Activated CD4-positive, alpha-beta T cell treated with anti-CD3 and anti-CD28 coated beads for 36 hours (primary cell): ENCODE data around the gene INVS. TPM values are rescaled to one million over a fixed set of nuclear protein-coding genes. Genes with fewer than 3 reads are reported as not detected.
"Not testable (repeated sequence)": the region's sequence is repeated elsewhere in the genome, so short reads cannot be mapped to it uniquely, and the experiment has no call there.

Experiments used
- ATAC-seq: fragments of 200-7000 bp; cut with Tn5 transposase; one replicate; pipeline ENCODE4 v1.10.0; 2021; ENCODE audit warnings: mild to moderate bottlenecking, moderate library complexity
- CTCF ChIA-PET: fragments of 350-600 bp; sonication (Branson Sonifier 250); formaldehyde crosslinking; loops from one replicate; lab custom pipeline; 2021; ENCODE audit warnings: antibody characterized with exemption; lab: Charles Lee
- POLR2A ChIA-PET: fragments of 350-600 bp; sonication (Branson Sonifier 250); formaldehyde crosslinking; loops from one replicate; lab custom pipeline; 2021; ENCODE audit warnings: antibody characterized with exemption, inconsistent platforms; lab: Charles Lee
- DNase-seq: peaks from one replicate; pipeline ENCODE4 v3.0.0-alpha.2; 2020
- H3K27ac Mint-ChIP-seq: one replicate; pipeline ENCODE4 v1.8.0; 2021; ENCODE audit warnings: mixed read lengths
- H3K27me3 Mint-ChIP-seq: one replicate; pipeline ENCODE4 v1.8.0; 2021; ENCODE audit warnings: mixed read lengths
- H3K36me3 Mint-ChIP-seq: one replicate; pipeline ENCODE4 v1.8.0; 2021; ENCODE audit warnings: low read depth, mixed read lengths
- H3K4me1 Mint-ChIP-seq: one replicate; pipeline ENCODE4 v1.8.0; 2021; ENCODE audit warnings: mixed read lengths
- H3K4me3 Mint-ChIP-seq: one replicate; pipeline ENCODE4 v1.8.0; 2021; ENCODE audit warnings: mild to moderate bottlenecking, moderate library complexity, mixed read lengths
- H3K9me3 Mint-ChIP-seq: one replicate; pipeline ENCODE4 v1.8.0; 2021; ENCODE audit warnings: low read depth, mixed read lengths
- intact Hi-C, 2 experiments: fragments of 100-400 bp; cut with DNase I in 1 of 2; cut with micrococcal nuclease in 1 of 2; formaldehyde crosslinking; loops; one replicate each; pipeline versions ENCODE4 v1.14.2 to v1.15.1; 2022 to 2024; cut with DNase I, micrococcal nuclease
- total RNA-seq, 2 experiments: library from RNA; stranded (reverse); gene quantifications; one replicate each; pipeline ENCODE4 v1.2.3, GENCODE V29; 2021

The INVS gene
- total RNA-seq, 2 experiments from 2014 or later: 14.1 to 19.3 TPM

DNA sequence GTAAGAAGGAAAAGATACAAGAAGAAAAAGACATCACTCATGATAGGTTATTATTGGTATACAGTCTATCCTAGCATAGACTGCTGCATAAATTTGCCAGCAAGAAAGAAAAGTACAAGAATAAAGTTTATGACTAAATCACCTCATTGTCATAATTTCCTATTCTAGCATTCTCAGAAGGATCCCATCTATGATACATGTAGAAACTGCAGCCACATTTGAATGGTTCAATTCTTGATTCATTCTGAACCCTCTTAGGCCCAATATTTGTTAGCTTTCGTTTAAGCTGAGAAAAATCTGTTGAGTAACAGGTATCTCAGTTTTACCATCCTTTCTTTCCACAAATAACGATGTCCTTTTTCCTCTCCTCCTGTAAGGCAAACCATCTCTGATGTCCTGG lies 21.2 kb downstream of the INVS start:
- H3K9me3 Mint-ChIP-seq: no peaks in the 10 kb centered on the region
- DNase-seq (no peak), ATAC-seq (peak; percentile 90)
- POLR2A ChIA-PET: interaction anchor here (1.3 kb wide), 1 partner anchor 36 kb away, joined by 4 read pairs; no protein-coding TSS in a partner anchor
- CTCF ChIA-PET: interaction anchor here (0.6 to 0.7 kb wide), 2 partner anchors 34 to 651 kb away, joined by 3 to 4 read pairs; no protein-coding TSS in a partner anchor
- peaks cover 19% of the 10 kb centered on the region for H3K36me3 Mint-ChIP-seq
- no peak overlapping the region for H3K4me3 Mint-ChIP-seq
- intact Hi-C loops: loop anchor here in 1 of 2 experiments (1.0 kb wide), 2 partner anchors 14 to 32 kb away; no protein-coding TSS in a partner anchor
- no peaks in the 10 kb centered on the region for H3K27me3 Mint-ChIP-seq
- H3K27ac Mint-ChIP-seq: peak overlapping the region; percentile 8
- peaks cover 17% of the 10 kb centered on the region for H3K4me1 Mint-ChIP-seq

DNA sequence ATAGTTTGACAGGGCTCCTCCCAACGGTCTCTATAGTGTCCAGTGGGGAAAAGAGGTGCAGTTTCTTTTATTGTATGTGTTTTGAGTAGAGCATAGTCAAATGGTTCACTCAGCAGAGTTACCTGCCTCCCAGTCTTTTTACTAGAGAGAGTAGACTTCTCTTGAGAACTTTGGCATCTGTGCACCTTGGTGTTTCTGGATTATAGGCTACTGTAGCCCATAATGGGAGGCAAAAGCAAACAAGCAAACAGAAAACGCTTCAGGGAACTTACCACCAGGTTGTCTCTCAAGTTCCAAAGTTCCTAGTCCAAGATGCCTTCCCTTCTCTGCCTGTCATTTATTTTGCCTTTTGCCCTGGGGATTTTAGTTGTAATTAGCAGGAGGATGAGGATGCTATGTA lies 26.2 kb downstream of the INVS start:
- ATAC-seq (no peak), DNase-seq (no peak)
- ChIA-PET POLR2A (no interaction called here), CTCF (no interaction called here)
- Mint-ChIP-seq H3K9me3 (no peaks in the 10 kb centered on the region), H3K36me3 (peaks cover 19% of the 10 kb centered on the region), H3K27me3 (no peaks in the 10 kb centered on the region), H3K4me3 (no peak overlapping the region), H3K27ac (no peak overlapping the region), H3K4me1 (peaks cover 11% of the 10 kb centered on the region)
- intact Hi-C loops: no loop called here

DNA sequence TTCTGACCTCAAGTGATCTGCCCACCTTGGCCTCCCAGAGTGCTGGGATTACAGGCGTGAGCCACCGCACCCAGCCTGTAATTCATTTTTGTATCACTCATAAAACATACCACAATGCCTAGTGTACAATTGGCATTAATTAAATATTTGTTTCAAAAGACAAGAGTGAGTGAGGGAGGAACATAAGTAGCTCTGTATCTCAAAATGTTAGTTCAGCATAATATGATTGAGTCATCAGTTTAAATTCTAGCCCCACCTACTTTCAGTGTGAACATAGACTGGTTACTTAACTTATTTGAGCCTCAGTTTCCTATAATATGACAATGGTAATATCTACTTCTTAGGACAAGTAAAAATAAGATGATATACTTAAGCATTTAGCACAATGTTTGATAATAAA lies 26.9 kb downstream of the INVS start:
- CTCF ChIA-PET: no interaction called here
- no peak for DNase-seq
- no peak for ATAC-seq
- no peaks in the 10 kb centered on the region for H3K9me3 Mint-ChIP-seq
- no peak overlapping the region for H3K4me3 Mint-ChIP-seq
- no peak overlapping the region for H3K27ac Mint-ChIP-seq
- H3K27me3 Mint-ChIP-seq: no peaks in the 10 kb centered on the region
- intact Hi-C loops: no loop called here
- peaks cover 16% of the 10 kb centered on the region for H3K36me3 Mint-ChIP-seq
- peaks cover 4% of the 10 kb centered on the region for H3K4me1 Mint-ChIP-seq
- POLR2A ChIA-PET: no interaction called here

DNA sequence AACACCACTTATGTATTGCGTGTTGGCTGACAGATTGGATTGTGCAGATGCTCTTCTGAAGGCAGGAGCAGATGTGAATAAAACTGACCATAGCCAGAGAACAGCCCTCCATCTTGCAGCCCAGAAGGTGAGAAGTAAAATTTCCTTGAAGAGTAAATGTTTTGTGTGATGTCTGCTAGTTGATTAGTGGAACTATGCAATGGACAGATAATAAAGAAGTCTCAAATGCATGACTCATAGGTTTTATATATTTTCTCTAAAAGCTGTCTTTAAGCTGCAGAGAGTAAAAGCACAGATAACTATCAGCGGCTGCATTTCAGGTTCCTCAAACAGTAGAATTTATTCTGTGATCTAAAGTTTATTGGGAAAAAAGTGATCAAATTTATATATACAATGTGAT lies 27.4 kb downstream of the INVS start:
- intact Hi-C loops: no loop called here
- ATAC-seq: no peak
- ChIA-PET POLR2A (no interaction called here), CTCF (no interaction called here)
- peaks cover 2% of the 10 kb centered on the region for H3K4me1 Mint-ChIP-seq
- no peak overlapping the region for H3K4me3 Mint-ChIP-seq
- no peak for DNase-seq
- H3K36me3 Mint-ChIP-seq: peaks cover 16% of the 10 kb centered on the region
- H3K27me3 Mint-ChIP-seq: no peaks in the 10 kb centered on the region
- no peaks in the 10 kb centered on the region for H3K9me3 Mint-ChIP-seq
- H3K27ac Mint-ChIP-seq: no peak overlapping the region

DNA sequence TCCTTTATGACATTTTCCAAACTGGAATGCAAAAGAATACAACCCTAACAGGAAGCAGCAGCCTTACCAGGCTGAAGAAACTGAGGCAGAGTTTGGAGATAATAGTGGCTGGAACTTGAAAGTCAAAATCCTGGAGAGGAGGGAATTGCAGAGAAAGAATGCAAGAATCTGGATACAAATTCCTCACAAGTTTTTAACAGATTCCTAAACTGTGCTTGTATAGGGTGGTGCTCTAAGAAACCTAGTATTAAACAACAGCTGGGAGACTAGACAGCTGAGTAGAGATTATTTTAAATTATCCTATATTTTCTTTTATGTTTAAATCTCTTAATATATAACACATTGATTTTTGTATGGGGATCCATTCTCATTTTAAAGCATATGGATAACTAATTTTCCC lies 30.7 kb downstream of the INVS start:
- Mint-ChIP-seq H3K27me3 (no peaks in the 10 kb centered on the region), H3K4me1 (peaks cover 3% of the 10 kb centered on the region), H3K9me3 (no peaks in the 10 kb centered on the region), H3K4me3 (no peak overlapping the region), H3K27ac (no peak overlapping the region), H3K36me3 (peaks cover 21% of the 10 kb centered on the region)
- intact Hi-C loops: no loop called here
- ChIA-PET POLR2A (no interaction called here), CTCF (no interaction called here)
- ATAC-seq (no peak), DNase-seq (no peak)

DNA sequence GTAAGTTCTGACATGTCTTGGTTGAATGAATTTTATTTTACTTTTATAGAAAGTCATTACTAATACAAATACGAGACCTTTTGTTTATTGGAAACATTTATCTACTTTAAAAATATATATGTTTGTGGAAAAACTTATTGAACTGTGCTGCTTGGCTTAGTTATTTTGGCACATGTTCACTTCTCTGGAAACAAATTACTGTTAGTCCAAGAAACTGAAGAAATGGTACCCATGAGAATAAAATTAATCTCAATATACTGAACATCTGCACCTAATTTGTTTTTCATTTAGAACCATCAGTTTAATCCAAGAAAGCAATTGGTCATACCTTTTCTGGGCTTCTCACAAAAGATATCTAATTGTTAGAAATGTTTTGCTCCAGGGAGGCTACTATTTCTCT lies 32.2 kb downstream of the INVS start:
- H3K27ac Mint-ChIP-seq: no peak overlapping the region
- no peak overlapping the region for H3K4me3 Mint-ChIP-seq
- H3K9me3 Mint-ChIP-seq: no peaks in the 10 kb centered on the region
- H3K4me1 Mint-ChIP-seq: peaks cover 3% of the 10 kb centered on the region
- ATAC-seq (no peak), DNase-seq (no peak)
- intact Hi-C loops: no loop called here
- ChIA-PET POLR2A (no interaction called here), CTCF (no interaction called here)
- peaks cover 18% of the 10 kb centered on the region for H3K36me3 Mint-ChIP-seq
- H3K27me3 Mint-ChIP-seq: no peaks in the 10 kb centered on the region

DNA sequence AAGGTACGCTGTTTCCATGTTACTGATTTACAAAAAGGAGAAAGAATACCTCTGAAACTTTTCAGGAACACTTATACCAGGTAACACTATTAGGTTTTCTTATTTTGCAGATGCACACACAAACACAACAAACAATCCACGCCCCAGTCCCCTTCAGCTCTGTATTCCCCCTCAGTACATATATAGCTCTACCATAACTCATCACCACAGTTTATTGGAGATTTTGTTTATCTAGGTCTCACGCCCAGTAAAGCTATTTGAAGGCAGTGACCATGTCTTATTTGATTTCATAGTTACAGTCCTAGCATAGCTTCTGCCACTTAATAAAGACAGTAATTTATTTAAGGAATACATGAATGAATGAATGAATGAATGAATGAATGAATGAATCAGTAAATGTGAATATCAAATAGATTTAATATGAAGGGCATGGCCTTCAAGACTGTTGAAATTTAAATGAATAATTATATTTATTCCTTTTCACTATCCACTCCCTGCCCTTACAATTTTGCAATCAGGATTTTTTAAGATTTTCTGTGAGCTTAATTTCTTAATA lies 32.9 kb downstream of the INVS start:
- ATAC-seq: no peak
- CTCF ChIA-PET: no interaction called here

DNA sequence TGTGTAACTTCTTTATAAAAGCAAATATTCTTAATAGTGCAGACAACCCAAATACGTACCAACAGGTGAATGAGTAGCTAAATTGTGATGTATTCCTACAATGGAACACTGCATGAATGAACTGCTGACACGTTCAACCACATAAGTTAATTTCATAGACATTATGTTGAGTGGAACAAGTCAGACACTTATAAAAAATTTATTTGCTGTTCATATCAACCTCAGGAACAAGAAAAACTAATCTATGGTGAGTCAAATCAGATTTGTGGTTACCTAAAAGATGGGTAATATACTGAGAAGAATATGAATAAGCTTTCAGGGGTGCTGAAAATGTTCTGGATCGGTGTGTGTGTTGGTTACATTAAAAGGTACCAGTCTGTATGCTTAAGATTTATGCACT lies 35.7 kb downstream of the INVS start:
- H3K4me3 Mint-ChIP-seq: no peak overlapping the region
- H3K27me3 Mint-ChIP-seq: no peaks in the 10 kb centered on the region
- peaks cover 9% of the 10 kb centered on the region for H3K36me3 Mint-ChIP-seq
- CTCF ChIA-PET: interaction anchor here (0.6 kb wide), 1 partner anchor 194 kb away, joined by 3 read pairs; no protein-coding TSS in a partner anchor
- H3K9me3 Mint-ChIP-seq: no peaks in the 10 kb centered on the region
- no peak overlapping the region for H3K27ac Mint-ChIP-seq
- POLR2A ChIA-PET: interaction anchor here (0.6 kb wide), 1 partner anchor 273 kb away, joined by 3 read pairs; no protein-coding TSS in a partner anchor
- intact Hi-C loops: no loop called here
- DNase-seq (no peak), ATAC-seq (peak; percentile 77)
- peaks cover 3% of the 10 kb centered on the region for H3K4me1 Mint-ChIP-seq

More for the DNA sequence above, 32.9 kb downstream of the INVS start:
- no peak for DNase-seq
- Mint-ChIP-seq H3K27ac (no peak overlapping the region), H3K36me3 (peaks cover 14% of the 10 kb centered on the region), H3K27me3 (no peaks in the 10 kb centered on the region), H3K9me3 (no peaks in the 10 kb centered on the region), H3K4me3 (no peak overlapping the region), H3K4me1 (peaks cover 3% of the 10 kb centered on the region)
- intact Hi-C loops: no loop called here
- POLR2A ChIA-PET: no interaction called here

DNA sequence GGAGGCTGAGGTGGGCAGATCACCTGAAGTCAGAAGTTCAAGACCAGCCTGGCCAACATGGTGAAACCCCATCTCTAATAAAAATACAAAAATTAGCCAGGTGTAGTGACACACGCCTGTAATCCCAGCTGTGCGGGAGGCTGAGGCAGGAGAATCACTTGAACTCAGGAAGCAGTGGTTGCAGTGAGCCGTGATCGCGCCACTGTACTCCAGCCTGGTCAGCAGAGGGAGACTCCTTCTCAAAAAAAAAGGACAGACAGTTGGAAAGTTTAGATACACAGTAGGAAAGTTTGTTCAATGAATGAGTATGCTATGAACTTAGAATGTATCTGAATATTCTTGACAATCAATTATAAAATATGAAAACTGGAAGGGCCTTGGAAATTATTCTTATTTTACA lies 37.8 kb downstream of the INVS start:
- H3K4me1 Mint-ChIP-seq, H3K36me3 Mint-ChIP-seq, ATAC-seq, H3K27ac Mint-ChIP-seq, CTCF ChIA-PET, POLR2A ChIA-PET, H3K4me3 Mint-ChIP-seq, H3K9me3 Mint-ChIP-seq, intact Hi-C loops, DNase-seq, H3K27me3 Mint-ChIP-seq: not testable (repeated sequence)

DNA sequence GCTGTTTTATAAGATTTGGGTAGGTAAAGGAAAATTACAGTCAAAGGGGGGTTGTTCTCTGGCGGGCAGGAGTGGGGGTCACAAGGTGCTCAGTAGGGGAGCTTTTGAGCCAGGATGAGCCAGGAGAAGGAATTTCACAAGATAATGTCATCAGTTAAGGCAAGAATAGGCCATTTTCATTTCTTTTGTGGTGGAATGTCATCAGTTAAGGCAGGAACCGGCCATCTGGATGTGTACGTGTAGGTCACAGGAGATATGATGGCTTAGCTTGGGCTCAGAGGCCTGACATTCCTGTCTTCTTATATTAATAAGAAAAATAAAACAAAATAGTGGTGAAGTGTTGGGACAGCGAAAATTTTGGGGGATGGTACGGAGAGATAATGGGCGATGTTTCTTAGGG lies 41.3 kb downstream of the INVS start:
- H3K4me3 Mint-ChIP-seq, CTCF ChIA-PET, H3K36me3 Mint-ChIP-seq, DNase-seq, H3K27ac Mint-ChIP-seq, ATAC-seq, H3K4me1 Mint-ChIP-seq, H3K9me3 Mint-ChIP-seq, H3K27me3 Mint-ChIP-seq, intact Hi-C loops, POLR2A ChIA-PET: not testable (repeated sequence)

DNA sequence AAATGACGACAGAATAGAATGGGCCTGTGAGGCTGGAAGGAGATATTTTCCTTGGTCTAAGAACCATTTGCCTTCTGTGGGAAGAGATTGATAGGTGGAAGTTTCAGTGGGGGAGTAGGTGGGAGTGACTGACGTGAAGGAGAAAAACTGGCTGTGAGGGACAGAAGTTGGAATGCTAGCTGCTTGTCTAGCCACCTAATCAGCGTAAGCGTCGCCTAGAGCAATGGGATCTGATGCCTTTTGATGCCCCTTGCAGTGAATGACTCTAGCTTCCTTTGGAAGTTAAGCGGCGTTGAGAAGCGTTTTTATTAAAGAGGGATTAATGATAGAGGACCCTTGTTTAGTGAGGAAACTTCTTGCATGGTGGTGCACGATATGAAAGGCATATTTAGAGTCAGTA lies 42.8 kb downstream of the INVS start:
- H3K27me3 Mint-ChIP-seq, intact Hi-C loops, H3K4me1 Mint-ChIP-seq, DNase-seq, POLR2A ChIA-PET, ATAC-seq, H3K27ac Mint-ChIP-seq, H3K36me3 Mint-ChIP-seq, H3K4me3 Mint-ChIP-seq, H3K9me3 Mint-ChIP-seq, CTCF ChIA-PET: not testable (repeated sequence)

DNA sequence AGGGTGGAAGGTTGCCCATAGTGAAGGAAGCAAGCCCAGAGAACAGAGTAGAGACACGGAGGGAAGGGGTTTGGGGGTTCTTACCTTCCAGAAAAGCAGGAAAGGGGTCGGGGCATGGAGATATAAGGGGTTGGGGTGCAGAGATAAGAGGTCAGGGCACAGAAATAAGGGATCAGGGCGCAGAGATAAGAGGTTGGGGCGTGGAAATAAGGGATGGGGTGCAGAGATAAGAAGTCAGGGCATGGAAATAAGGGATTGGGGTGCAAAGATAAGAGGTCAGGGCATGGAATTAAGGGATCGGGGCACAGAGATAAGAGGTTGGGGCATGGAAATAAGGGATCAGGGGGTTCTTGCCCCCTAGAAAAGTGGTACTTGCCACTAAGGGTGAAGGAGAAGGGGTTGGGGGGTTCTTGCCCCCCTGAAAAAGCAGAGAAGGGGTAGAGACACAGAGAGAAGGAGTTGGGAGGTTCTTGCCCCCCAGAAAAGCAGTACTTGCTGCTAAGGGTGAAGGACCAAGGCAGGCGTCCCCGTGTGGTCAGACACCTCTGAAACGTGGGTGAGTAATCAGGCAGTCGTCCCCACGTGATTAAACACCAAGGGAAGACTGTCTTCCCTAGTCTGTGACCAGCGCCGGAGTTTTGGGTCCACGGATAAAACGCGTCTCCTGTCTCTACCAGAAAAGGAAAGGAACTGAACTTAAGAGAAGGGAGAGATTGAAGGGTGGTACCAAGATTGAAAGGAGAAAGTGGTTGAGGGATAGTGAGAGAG lies 46.3 kb downstream of the INVS start:
- H3K27ac Mint-ChIP-seq, H3K36me3 Mint-ChIP-seq, H3K9me3 Mint-ChIP-seq, CTCF ChIA-PET, POLR2A ChIA-PET, ATAC-seq, H3K4me3 Mint-ChIP-seq, H3K27me3 Mint-ChIP-seq, H3K4me1 Mint-ChIP-seq, DNase-seq, intact Hi-C loops: not testable (repeated sequence)
